Sigmoid colon (tissue), 4 donors: ENCODE data around the gene RNF186.

Experiments used
- EP300 ChIP-seq, 4 donors: sonication (generic); formaldehyde crosslinking; IDR thresholded peaks; one replicate each; pipeline ENCODE4 v1.6.1; 2017; ENCODE audit warnings: antibody characterized with exemption in 4 of 4
- POLR2A ChIP-seq, 2 donors: fragments of 450-650 bp; IDR thresholded peaks; one replicate each; pipeline ENCODE4 v1.6.1; 2016; ENCODE audit warnings: antibody characterized with exemption in 2 of 2, mild to moderate bottlenecking in 2 of 2, moderate library complexity in 2 of 2
- TF ChIP-seq, protein P1 (sequence below), 4 experiments: fragments of 450-650 bp in 3 of 4; fragments of 200-600 bp in 1 of 4; IDR thresholded peaks; one replicate each; pipeline ENCODE4 v1.5.1; 2016 to 2019; ENCODE audit warnings: antibody characterized with exemption in 4 of 4, mild to moderate bottlenecking in 3 of 4, moderate library complexity in 2 of 4

GRCh38 chr1:19819701-19820100 lies 4.6 kb upstream of the RNF186 start:
- TF ChIP-seq EP300 (IDR thresholded peaks at IDR 0.05) (no peak), POLR2A (IDR thresholded peaks at IDR 0.05) (no peak)
- TF ChIP-seq, protein P1, sequence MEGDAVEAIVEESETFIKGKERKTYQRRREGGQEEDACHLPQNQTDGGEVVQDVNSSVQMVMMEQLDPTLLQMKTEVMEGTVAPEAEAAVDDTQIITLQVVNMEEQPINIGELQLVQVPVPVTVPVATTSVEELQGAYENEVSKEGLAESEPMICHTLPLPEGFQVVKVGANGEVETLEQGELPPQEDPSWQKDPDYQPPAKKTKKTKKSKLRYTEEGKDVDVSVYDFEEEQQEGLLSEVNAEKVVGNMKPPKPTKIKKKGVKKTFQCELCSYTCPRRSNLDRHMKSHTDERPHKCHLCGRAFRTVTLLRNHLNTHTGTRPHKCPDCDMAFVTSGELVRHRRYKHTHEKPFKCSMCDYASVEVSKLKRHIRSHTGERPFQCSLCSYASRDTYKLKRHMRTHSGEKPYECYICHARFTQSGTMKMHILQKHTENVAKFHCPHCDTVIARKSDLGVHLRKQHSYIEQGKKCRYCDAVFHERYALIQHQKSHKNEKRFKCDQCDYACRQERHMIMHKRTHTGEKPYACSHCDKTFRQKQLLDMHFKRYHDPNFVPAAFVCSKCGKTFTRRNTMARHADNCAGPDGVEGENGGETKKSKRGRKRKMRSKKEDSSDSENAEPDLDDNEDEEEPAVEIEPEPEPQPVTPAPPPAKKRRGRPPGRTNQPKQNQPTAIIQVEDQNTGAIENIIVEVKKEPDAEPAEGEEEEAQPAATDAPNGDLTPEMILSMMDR (IDR thresholded peaks at IDR 0.05) = no peak
